MM.1S (cell line): Measurements from ENCODE around the gene POLE2.

Experiments used
- EZH2 ChIP-seq: fragments of 300-600 bp; sonication (generic); optimal IDR thresholded peaks from 2 replicates; pipeline ENCODE3; 2017; ENCODE audit warnings: low read depth, mild to moderate bottlenecking, antibody characterized with exemption, low read length, mixed read lengths
- EZH2phosphoT487 ChIP-seq: fragments of 300-600 bp; sonication (generic); IDR thresholded peaks from 2 replicates; pipeline ENCODE4 v1.6.1; 2018; ENCODE audit warnings: antibody characterized with exemption, low read length
- TF ChIP-seq, protein P1 (sequence below): fragments of 300-600 bp; sonication (generic); IDR thresholded peaks from 2 replicates; pipeline ENCODE4 v1.5.1; 2016; ENCODE audit warnings: antibody characterized with exemption, low read length, mixed read lengths

GRCh38 chr14:49612671-49613070 is 75.3 kb downstream of the POLE2 start:
- TF ChIP-seq, protein P1, sequence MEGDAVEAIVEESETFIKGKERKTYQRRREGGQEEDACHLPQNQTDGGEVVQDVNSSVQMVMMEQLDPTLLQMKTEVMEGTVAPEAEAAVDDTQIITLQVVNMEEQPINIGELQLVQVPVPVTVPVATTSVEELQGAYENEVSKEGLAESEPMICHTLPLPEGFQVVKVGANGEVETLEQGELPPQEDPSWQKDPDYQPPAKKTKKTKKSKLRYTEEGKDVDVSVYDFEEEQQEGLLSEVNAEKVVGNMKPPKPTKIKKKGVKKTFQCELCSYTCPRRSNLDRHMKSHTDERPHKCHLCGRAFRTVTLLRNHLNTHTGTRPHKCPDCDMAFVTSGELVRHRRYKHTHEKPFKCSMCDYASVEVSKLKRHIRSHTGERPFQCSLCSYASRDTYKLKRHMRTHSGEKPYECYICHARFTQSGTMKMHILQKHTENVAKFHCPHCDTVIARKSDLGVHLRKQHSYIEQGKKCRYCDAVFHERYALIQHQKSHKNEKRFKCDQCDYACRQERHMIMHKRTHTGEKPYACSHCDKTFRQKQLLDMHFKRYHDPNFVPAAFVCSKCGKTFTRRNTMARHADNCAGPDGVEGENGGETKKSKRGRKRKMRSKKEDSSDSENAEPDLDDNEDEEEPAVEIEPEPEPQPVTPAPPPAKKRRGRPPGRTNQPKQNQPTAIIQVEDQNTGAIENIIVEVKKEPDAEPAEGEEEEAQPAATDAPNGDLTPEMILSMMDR = no peak
- TF ChIP-seq EZH2phosphoT487 (no peak), EZH2 (no peak)
